IMR-90 (cell line): Measurements from ENCODE around the gene ZNF384. TPM values are rescaled to one million over a fixed set of nuclear protein-coding genes. Genes with fewer than 3 reads are reported as not detected.

Source experiments
- ATAC-seq: fragments of 200-7000 bp; cut with Tn5 transposase; 2 replicates; pipeline ENCODE4 v1.9.1; 2020; ENCODE audit warnings: low read depth, mild to moderate bottlenecking, moderate library complexity
- BruUV-seq: library from RNA; stranded (reverse); fragments of 400-500 nt; replicated peaks from 2 replicates; lab custom pipeline; 2021; lab: Mats Ljungman, UMichigan
- CTCF ChIA-PET: fragments of 300-600 bp; formaldehyde crosslinking; extraction: SDS; loops from one replicate; lab custom pipeline; 2021; ENCODE audit warnings: antibody characterized with exemption; lab: Yijun Ruan, JAX
- POLR2A ChIA-PET: fragments of 300-600 bp; sonication (Branson Sonifier 250); formaldehyde crosslinking; loops from one replicate; lab custom pipeline; 2022; ENCODE audit warnings: antibody characterized with exemption; ENCODE audit not compliant: unreplicated experiment; lab: Charles Lee
- DNase-seq: peaks from one replicate; pipeline ENCODE4 v3.0.0; 2013
- H2AFZ ChIP-seq: replicated peaks from 2 replicates; pipeline ENCODE3; 2013; ENCODE audit warnings: low read length, mild to moderate bottlenecking; ENCODE audit not compliant: poor library complexity
- H2AK5ac ChIP-seq: 2 replicates; pipeline ENCODE4 v1.6.1; 2013; ENCODE audit warnings: low read depth, low read length, inconsistent platforms
- H2AK9ac ChIP-seq: replicated peaks from 2 replicates; pipeline ENCODE3; 2013; ENCODE audit warnings: mild to moderate bottlenecking, low read depth, low read length, moderate library complexity; ENCODE audit not compliant: poor library complexity
- H2BK120ac ChIP-seq: 2 replicates; pipeline ENCODE4 v1.6.1; 2013; ENCODE audit warnings: low read depth, low read length, inconsistent platforms
- H2BK15ac ChIP-seq: 3 replicates; pipeline ENCODE4 v1.6.1; 2013; ENCODE audit warnings: low read depth, low read length, inconsistent platforms
- H2BK20ac ChIP-seq: 2 replicates; pipeline ENCODE4 v1.6.1; 2013; ENCODE audit warnings: low read depth, mild to moderate bottlenecking, inconsistent platforms, low read length, moderate library complexity
- H2BK5ac ChIP-seq: 2 replicates; pipeline ENCODE4 v1.6.1; 2013; ENCODE audit warnings: mild to moderate bottlenecking, low read depth, low read length, inconsistent platforms; ENCODE audit not compliant: poor library complexity, severe bottlenecking
- H3K14ac ChIP-seq: replicated peaks from 2 replicates; pipeline ENCODE4 v1.6.1; 2013; ENCODE audit warnings: low read depth, low read length, inconsistent platforms
- H3K18ac ChIP-seq: 2 replicates; pipeline ENCODE4 v1.6.1; 2013; ENCODE audit warnings: low read depth, low read length, control low read depth
- H3K23ac ChIP-seq: 2 replicates; pipeline ENCODE4 v1.6.1; 2013; ENCODE audit warnings: low read depth, low read length, inconsistent platforms
- H3K27ac ChIP-seq: 2 replicates; pipeline ENCODE4 v1.5.1; 2013; ENCODE audit warnings: mild to moderate bottlenecking, control low read depth, low read length; ENCODE audit not compliant: insufficient read depth
- H3K27me3 ChIP-seq: 2 replicates; pipeline ENCODE4 v1.6.1; 2013; ENCODE audit warnings: low read length; ENCODE audit not compliant: control insufficient read depth, insufficient read depth
- H3K36me3 ChIP-seq: 2 replicates; pipeline ENCODE4 v1.6.1; 2013; ENCODE audit warnings: low read length, mixed read lengths; ENCODE audit not compliant: control insufficient read depth, insufficient read depth
- H3K4ac ChIP-seq: 2 replicates; pipeline ENCODE4 v1.6.1; 2013; ENCODE audit warnings: low read depth, low read length, inconsistent platforms
- H3K4me1 ChIP-seq: 2 replicates; pipeline ENCODE4 v1.6.1; 2013; ENCODE audit warnings: low read length, mixed read lengths; ENCODE audit not compliant: control insufficient read depth, insufficient read depth
- H3K4me2 ChIP-seq: 2 replicates; pipeline ENCODE4 v1.6.1; 2013; ENCODE audit warnings: low read depth, mild to moderate bottlenecking, control low read depth, low read length, moderate library complexity
- H3K4me3 ChIP-seq: 2 replicates; pipeline ENCODE4 v1.5.1; 2013; ENCODE audit warnings: low read depth, mild to moderate bottlenecking, control low read depth, low read length, moderate library complexity; ENCODE audit not compliant: insufficient read depth
- H3K56ac ChIP-seq: 2 replicates; pipeline ENCODE4 v1.6.1; 2013; ENCODE audit warnings: low read length, inconsistent platforms; ENCODE audit not compliant: insufficient read depth; ENCODE audit errors: extremely low read depth
- H3K79me1 ChIP-seq, 2 experiments: 2 replicates each; pipeline ENCODE4 v1.6.1; 2013; ENCODE audit warnings: low read length in 2 of 2, inconsistent platforms in 1 of 2, low read depth in 1 of 2
- H3K9ac ChIP-seq: 2 replicates; pipeline ENCODE4 v1.6.1; 2013; ENCODE audit warnings: low read depth, low read length, control low read depth
- H3K9me1 ChIP-seq: 2 replicates; pipeline ENCODE4 v1.6.1; 2013; ENCODE audit warnings: low read length, inconsistent platforms; ENCODE audit not compliant: insufficient read depth
- H3K9me3 ChIP-seq: 2 replicates; pipeline ENCODE4 v1.6.1; 2013; ENCODE audit warnings: low read length; ENCODE audit not compliant: control insufficient read depth, insufficient read depth
- H4K20me1 ChIP-seq: 2 replicates; pipeline ENCODE4 v1.6.1; 2013; ENCODE audit warnings: low read length, inconsistent platforms; ENCODE audit not compliant: insufficient read depth
- H4K5ac ChIP-seq: 2 replicates; pipeline ENCODE4 v1.6.1; 2013; ENCODE audit warnings: mild to moderate bottlenecking, low read depth, low read length, control low read depth
- H4K8ac ChIP-seq, 2 experiments: 2 replicates each; pipeline ENCODE4 v1.6.1; 2013; ENCODE audit warnings: low read depth in 2 of 2, low read length in 2 of 2, control low read depth in 1 of 2, inconsistent platforms in 1 of 2
- H4K91ac ChIP-seq: 2 replicates; pipeline ENCODE4 v1.6.1; 2013; ENCODE audit warnings: low read depth, low read length, inconsistent platforms; ENCODE audit not compliant: insufficient read depth
- BHLHE40 ChIP-seq: fragments of 150-350 bp; IDR thresholded peaks from 2 replicates; pipeline ENCODE4 v1.6.1; 2016; ENCODE audit warnings: mild to moderate bottlenecking, low read depth, low read length
- CEBPB ChIP-seq: IDR thresholded peaks from 2 replicates; pipeline ENCODE4 v1.6.1; 2012; ENCODE audit warnings: low read depth, low read length, improper control_type of control experiment
- CHD1 ChIP-seq: IDR thresholded peaks from 2 replicates; pipeline ENCODE4 v1.6.1; 2012; ENCODE audit warnings: low read depth, low read length, improper control_type of control experiment
- FOS ChIP-seq: fragments of 150-350 bp; IDR thresholded peaks from 2 replicates; pipeline ENCODE4 v1.6.1; 2016; ENCODE audit warnings: low read depth, low read length
- MAFK ChIP-seq: IDR thresholded peaks from 2 replicates; pipeline ENCODE4 v1.6.1; 2012; ENCODE audit warnings: low read depth, low read length, improper control_type of control experiment
- MAZ ChIP-seq: IDR thresholded peaks from 2 replicates; pipeline ENCODE4 v1.6.1; 2012; ENCODE audit warnings: low read depth, mild to moderate bottlenecking, low read length, improper control_type of control experiment, moderate library complexity, borderline replicate concordance
- MXI1 ChIP-seq: IDR thresholded peaks from 2 replicates; pipeline ENCODE4 v1.6.1; 2012; ENCODE audit warnings: low read depth, mild to moderate bottlenecking, low read length, moderate library complexity, borderline replicate concordance
- NFE2L2 ChIP-seq: fragments of 150-350 bp; IDR thresholded peaks from 2 replicates; pipeline ENCODE4 v1.6.1; 2016; ENCODE audit warnings: low read depth, mild to moderate bottlenecking, low read length
- POLR2A ChIP-seq: IDR thresholded peaks from 2 replicates; pipeline ENCODE4 v1.6.1; 2012; ENCODE audit warnings: mild to moderate bottlenecking, low read depth, low read length
- RAD21 ChIP-seq: IDR thresholded peaks from 2 replicates; pipeline ENCODE4 v1.6.1; 2012; ENCODE audit warnings: low read length, improper control_type of control experiment
- RCOR1 ChIP-seq: IDR thresholded peaks from 2 replicates; pipeline ENCODE4 v1.6.1; 2012; ENCODE audit warnings: mild to moderate bottlenecking, low read length, improper control_type of control experiment; ENCODE audit not compliant: insufficient replicate concordance
- RFX5 ChIP-seq: IDR thresholded peaks from 2 replicates; pipeline ENCODE4 v1.8.0; 2012; ENCODE audit warnings: low read depth, mild to moderate bottlenecking, low read length, moderate library complexity
- SMC3 ChIP-seq: fragments of 150-350 bp; IDR thresholded peaks from 2 replicates; pipeline ENCODE4 v1.6.1; 2016; ENCODE audit warnings: low read depth, mild to moderate bottlenecking, antibody characterized with exemption, low read length, moderate library complexity
- WGBS, 2 experiments: methylation state at CpG; one replicate each; pipeline versions ENCODE4 v1.1.5 to v1.1.7; 2013; ENCODE audit warnings: missing lambda C conversion rate in 2 of 2; ENCODE audit not compliant: insufficient read length in 1 of 2; ENCODE audit errors: extremely low coverage in 2 of 2; 5-methylcytosine and 5-hydroxymethylcytosine counted together
- dilution Hi-C: fragments of 300-500 bp; cut with HindIII; formaldehyde crosslinking; loops from one replicate; pipeline ENCODE4 v1.14.3; 2018; ENCODE audit warnings: low sequenced_read_pairs; ENCODE audit not compliant: unreplicated experiment
- in situ Hi-C: fragments of 300-500 bp; cut with MboI; formaldehyde crosslinking; loops from 3 replicates; pipeline ENCODE4 v1.14.3; 2019; ENCODE audit warnings: low sequenced_read_pairs, inconsistent platforms, mixed read lengths
- intact Hi-C: fragments of 100-400 bp; cut with micrococcal nuclease; formaldehyde crosslinking; loops from 2 replicates; pipeline ENCODE4 v1.10.0; 2022
- polyA plus RNA-seq, 3 experiments: library from polyadenylated mRNA; depleted of rRNA; stranded (reverse); fragments of >200 nt; gene quantifications; 2 replicates each; pipeline ENCODE4 v1.2.3, GENCODE V29; 2012; ENCODE audit warnings: low replicate concordance in 1 of 3
- total RNA-seq: library from RNA; depleted of rRNA; stranded (reverse); fragments of >200 nt; gene quantifications from 2 replicates; pipeline ENCODE4 v1.2.3, GENCODE V29; 2012
- TF ChIP-seq, protein P1 (sequence below): fragments of 150-350 bp; IDR thresholded peaks from 2 replicates; pipeline ENCODE4 v1.6.1; 2016; ENCODE audit warnings: low read depth, mild to moderate bottlenecking, low read length, moderate library complexity, borderline replicate concordance
- TF ChIP-seq, protein P2 (sequence below): fragments of 150-350 bp; IDR thresholded peaks from 2 replicates; pipeline ENCODE4 v1.6.1; 2017; ENCODE audit warnings: mild to moderate bottlenecking, antibody characterized with exemption, low read length, low read depth
- TF ChIP-seq, protein P3 (sequence below): conservative IDR thresholded peaks from 2 replicates; pipeline ENCODE4 v1.5.1; 2012; ENCODE audit warnings: mild to moderate bottlenecking, low read depth, low read length, improper control_type of control experiment

ZNF384 gene
- total and polyA plus RNA-seq, 2 of the 4 experiments (the other 2 are of a cell fraction): 16.3 to 55.6 TPM

DNA sequence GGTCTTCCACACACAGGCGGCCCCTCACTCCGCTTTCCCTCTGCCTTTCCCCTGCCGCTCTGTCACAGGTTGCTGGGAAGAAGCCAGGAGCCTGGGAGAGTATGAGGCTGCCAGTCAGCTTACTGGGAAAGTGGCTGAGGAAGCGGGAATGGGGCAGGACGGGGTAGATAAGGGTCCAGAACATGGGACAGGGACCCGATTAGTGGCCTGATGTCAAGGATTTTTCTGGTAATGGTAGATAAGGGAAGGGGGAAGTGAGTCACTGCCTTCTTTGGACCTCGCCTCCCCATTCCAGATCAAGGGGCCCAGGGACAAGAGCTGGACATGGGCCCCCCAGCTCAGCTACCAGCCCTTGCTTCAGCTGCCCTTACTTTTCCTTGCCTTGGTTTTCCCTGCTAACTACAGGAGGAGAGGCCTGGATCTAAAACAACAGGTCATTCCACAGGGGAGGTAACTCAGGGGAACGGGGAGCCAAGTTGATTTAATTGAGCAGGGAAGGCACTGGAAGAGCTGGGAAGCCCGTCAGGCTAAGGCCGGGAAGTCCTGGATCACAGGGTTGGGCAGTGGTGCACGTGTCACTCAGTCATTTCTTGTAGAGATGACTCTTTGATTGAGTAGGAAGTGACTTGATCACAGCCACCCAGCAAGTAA is 49.9 kb downstream of the ZNF384 start:
- H3K9me3 ChIP-seq: peaks cover 13% of the 10 kb centered on the region
- no peak overlapping the region for H3K4me2 ChIP-seq
- no peak for DNase-seq
- no peaks in the 10 kb centered on the region for H3K36me3 ChIP-seq
- dilution Hi-C loops: no loop called here
- no peak overlapping the region for H2AK5ac ChIP-seq
- H4K8ac ChIP-seq: no peak overlapping the region
- CTCF ChIA-PET: no interaction called here
- no peak overlapping the region for H2AK9ac ChIP-seq
- no peak overlapping the region for H4K5ac ChIP-seq
- H3K4ac ChIP-seq: no peak overlapping the region
- H3K9ac ChIP-seq: no peak overlapping the region
- no TSS peak for BruUV-seq
- no peaks in the 10 kb centered on the region for H3K9me1 ChIP-seq
- H2BK15ac ChIP-seq: no peak overlapping the region
- no peaks in the 10 kb centered on the region for H3K4me1 ChIP-seq
- no peak overlapping the region for H2BK20ac ChIP-seq
- H3K79me1 ChIP-seq: no peaks in the 10 kb centered on the region
- H4K20me1 ChIP-seq: no peaks in the 10 kb centered on the region
- no peak overlapping the region for H3K23ac ChIP-seq
- no peak overlapping the region for H3K18ac ChIP-seq
- no peak overlapping the region for H3K14ac ChIP-seq
- H2AFZ ChIP-seq: peak overlapping the region; percentile 21
- WGBS, 2 experiments: 60% methylated on average over 2 of the region's 11 CpGs; no CpG with 5 or more reads in 1 of the 2 experiments
- H2BK120ac ChIP-seq: no peak overlapping the region
- no peak for ATAC-seq
- intact Hi-C loops: no loop called here
- no peak overlapping the region for H3K27ac ChIP-seq
- no peak overlapping the region for H3K4me3 ChIP-seq
- peaks cover 25% of the 10 kb centered on the region for H3K27me3 ChIP-seq
- no peak overlapping the region for H4K91ac ChIP-seq
- POLR2A ChIA-PET: no interaction called here
- H2BK5ac ChIP-seq: no peak overlapping the region
- no peak overlapping the region for H3K56ac ChIP-seq
- in situ Hi-C loops: no loop called here
- no peak for TF ChIP-seq FOS
- no peak for TF ChIP-seq SMC3
- TF ChIP-seq, protein P1, sequence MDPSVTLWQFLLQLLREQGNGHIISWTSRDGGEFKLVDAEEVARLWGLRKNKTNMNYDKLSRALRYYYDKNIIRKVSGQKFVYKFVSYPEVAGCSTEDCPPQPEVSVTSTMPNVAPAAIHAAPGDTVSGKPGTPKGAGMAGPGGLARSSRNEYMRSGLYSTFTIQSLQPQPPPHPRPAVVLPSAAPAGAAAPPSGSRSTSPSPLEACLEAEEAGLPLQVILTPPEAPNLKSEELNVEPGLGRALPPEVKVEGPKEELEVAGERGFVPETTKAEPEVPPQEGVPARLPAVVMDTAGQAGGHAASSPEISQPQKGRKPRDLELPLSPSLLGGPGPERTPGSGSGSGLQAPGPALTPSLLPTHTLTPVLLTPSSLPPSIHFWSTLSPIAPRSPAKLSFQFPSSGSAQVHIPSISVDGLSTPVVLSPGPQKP: no peak
- TF ChIP-seq, protein P2, sequence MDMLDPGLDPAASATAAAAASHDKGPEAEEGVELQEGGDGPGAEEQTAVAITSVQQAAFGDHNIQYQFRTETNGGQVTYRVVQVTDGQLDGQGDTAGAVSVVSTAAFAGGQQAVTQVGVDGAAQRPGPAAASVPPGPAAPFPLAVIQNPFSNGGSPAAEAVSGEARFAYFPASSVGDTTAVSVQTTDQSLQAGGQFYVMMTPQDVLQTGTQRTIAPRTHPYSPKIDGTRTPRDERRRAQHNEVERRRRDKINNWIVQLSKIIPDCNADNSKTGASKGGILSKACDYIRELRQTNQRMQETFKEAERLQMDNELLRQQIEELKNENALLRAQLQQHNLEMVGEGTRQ: no peak
- TF ChIP-seq RFX5: no peak
- no peak for TF ChIP-seq POLR2A
- TF ChIP-seq MXI1: no peak
- no peak for TF ChIP-seq RCOR1
- TF ChIP-seq BHLHE40: no peak
- no peak for TF ChIP-seq RAD21
- no peak for TF ChIP-seq MAFK
- no peak for TF ChIP-seq CHD1
- no peak for TF ChIP-seq CEBPB
- TF ChIP-seq NFE2L2: no peak
- TF ChIP-seq, protein P3, sequence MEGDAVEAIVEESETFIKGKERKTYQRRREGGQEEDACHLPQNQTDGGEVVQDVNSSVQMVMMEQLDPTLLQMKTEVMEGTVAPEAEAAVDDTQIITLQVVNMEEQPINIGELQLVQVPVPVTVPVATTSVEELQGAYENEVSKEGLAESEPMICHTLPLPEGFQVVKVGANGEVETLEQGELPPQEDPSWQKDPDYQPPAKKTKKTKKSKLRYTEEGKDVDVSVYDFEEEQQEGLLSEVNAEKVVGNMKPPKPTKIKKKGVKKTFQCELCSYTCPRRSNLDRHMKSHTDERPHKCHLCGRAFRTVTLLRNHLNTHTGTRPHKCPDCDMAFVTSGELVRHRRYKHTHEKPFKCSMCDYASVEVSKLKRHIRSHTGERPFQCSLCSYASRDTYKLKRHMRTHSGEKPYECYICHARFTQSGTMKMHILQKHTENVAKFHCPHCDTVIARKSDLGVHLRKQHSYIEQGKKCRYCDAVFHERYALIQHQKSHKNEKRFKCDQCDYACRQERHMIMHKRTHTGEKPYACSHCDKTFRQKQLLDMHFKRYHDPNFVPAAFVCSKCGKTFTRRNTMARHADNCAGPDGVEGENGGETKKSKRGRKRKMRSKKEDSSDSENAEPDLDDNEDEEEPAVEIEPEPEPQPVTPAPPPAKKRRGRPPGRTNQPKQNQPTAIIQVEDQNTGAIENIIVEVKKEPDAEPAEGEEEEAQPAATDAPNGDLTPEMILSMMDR: no peak
- TF ChIP-seq MAZ: no peak
